Hematopoietic multipotent progenitor cell (in vitro differentiated cells): ENCODE results near the gene FRMD5. TPM values are rescaled to one million over a fixed set of nuclear protein-coding genes. Genes with fewer than 3 reads are reported as not detected.
"Not testable (repeated sequence)": the region's sequence is repeated elsewhere in the genome, so short reads cannot be mapped to it uniquely, and the experiment has no call there.

Source experiments
- DNase-seq, 3 donors: peaks; one replicate each; pipeline ENCODE4 v3.0.0-alpha.2; 2011 to 2015; ENCODE audit warnings: low read depth in 2 of 3, low spot score in 2 of 3
- total RNA-seq: library from RNA; depleted of rRNA; stranded (reverse); fragments of >200 nt; gene quantifications from one replicate; pipeline ENCODE4 v1.2.3, GENCODE V29; 2012

FRMD5 gene
- total RNA-seq, 1 donor: not detected

GRCh38 chr15:43872416-43873020 is 322.6 kb downstream of the FRMD5 start:
- peak in 2 of 3 donors; percentile 54 to 77 for DNase-seq

GRCh38 chr15:43871835-43872234 is 323.2 kb downstream of the FRMD5 start:
- no peak for DNase-seq

DNA sequence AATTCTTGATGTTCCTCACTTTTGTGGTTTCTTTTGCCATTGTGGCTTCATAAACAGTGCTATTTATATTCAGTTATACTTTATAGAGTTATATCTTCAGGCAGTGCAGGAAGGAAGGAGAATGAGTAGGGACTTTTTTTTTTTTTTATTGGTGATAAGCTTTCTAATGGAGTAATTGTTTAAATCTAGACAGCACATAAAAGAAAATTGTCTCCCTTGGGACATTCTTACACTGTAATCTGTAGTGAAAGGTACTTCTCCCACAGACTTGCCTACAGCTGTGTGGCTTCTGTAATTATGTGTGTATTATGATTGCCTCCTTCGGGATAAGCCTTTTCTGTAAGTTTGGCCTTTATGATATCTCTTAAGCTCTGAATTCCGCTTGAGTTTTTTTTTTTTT is 326.7 kb downstream of the FRMD5 start:
- peak in 1 of 3 donors; percentile 11 for DNase-seq

DNA sequence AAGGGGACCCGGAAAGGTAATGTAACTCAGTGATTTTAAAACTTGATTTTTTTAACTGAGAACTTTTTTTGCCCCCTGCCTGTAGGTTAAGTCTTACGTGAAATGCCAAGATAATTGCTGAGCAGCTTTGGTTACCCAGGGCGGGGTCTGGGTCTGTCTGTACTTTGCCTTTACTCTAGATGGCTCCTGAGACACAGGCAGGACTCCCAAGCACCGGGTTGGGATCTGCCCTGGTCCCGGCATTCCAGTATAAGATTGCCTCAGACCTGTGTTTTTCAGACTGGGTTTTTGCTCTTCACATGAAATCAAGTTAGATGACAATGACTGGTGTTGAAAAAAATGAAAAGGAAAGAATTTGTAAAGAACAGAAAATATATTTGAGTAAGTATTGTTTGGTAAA is 328.0 kb downstream of the FRMD5 start:
- DNase-seq: no peak

- DNase-seq: not testable (repeated sequence)
Observed at GRCh38 chr15:43866636-43867035, 328.4 kb downstream of the FRMD5 start.

- DNase-seq: no peak
Observed at GRCh38 chr15:43859546-43859945, 335.5 kb downstream of the FRMD5 start.

DNA sequence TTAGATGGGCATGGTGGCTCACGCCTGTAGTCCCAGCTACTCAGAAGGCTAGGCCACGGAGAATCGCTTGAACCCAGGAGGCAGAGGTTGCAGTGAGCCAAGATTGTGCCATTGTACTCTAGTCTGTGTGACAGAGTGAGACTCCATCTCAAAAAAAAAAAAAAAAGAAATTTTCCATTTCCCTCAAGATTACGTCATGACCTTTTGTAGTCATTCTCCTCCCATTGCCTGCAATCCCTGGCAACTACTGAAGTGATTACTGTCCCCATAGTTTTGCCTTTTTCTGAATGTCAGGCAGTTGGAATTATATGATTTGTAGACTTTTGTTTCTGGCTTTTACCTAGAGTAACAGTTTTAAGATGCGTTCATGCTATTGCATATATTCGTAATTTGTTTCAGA is 340.3 kb downstream of the FRMD5 start:
- no peak for DNase-seq

DNA sequence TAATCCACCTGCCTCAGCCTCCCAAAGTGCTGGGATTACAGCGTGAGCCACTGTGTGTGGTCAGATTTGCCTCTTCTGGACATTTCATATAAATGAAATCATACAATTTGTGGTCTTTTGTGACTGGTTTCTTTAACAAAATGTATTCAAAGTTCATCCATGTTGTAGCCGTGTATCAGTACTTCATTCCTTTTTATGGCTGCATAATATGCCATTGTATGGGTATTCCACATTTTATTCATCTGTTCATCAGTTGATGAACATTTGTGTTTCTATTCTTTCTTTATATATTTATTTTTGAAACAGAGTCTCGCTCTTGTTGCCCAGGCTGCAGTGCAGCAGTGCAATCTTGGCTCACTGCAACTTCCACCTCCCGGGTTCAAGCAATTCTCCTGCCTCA is 342.5 kb downstream of the FRMD5 start:
- DNase-seq: no peak

GRCh38 chr15:43851251-43851650 is 343.8 kb downstream of the FRMD5 start:
- no peak for DNase-seq

GRCh38 chr15:43845421-43845820 is 349.6 kb downstream of the FRMD5 start:
- no peak for DNase-seq

DNA sequence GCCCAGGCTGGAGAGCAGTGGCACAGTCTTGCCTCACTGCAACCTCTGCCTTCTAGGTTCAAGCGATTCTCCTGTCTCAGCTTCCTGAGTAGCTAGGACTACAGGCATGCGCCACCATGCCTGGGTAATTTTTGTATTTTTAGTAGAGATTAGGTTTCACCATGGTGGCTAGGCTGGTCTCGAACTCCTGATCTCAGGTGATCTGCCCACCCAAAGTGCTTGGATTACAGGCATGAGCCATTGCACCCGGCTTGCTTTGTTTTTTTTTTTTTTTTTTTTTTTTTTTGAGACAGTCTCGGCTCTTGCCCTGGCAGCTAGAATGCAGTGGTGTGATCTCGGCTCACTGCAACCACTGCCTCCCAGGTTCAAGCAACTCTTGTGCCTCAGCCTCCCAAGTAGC is 362.6 kb downstream of the FRMD5 start:
- DNase-seq: not testable (repeated sequence)

- DNase-seq: not testable (repeated sequence)
Observed at GRCh38 chr15:43831519-43832052, 363.5 kb downstream of the FRMD5 start.

DNA sequence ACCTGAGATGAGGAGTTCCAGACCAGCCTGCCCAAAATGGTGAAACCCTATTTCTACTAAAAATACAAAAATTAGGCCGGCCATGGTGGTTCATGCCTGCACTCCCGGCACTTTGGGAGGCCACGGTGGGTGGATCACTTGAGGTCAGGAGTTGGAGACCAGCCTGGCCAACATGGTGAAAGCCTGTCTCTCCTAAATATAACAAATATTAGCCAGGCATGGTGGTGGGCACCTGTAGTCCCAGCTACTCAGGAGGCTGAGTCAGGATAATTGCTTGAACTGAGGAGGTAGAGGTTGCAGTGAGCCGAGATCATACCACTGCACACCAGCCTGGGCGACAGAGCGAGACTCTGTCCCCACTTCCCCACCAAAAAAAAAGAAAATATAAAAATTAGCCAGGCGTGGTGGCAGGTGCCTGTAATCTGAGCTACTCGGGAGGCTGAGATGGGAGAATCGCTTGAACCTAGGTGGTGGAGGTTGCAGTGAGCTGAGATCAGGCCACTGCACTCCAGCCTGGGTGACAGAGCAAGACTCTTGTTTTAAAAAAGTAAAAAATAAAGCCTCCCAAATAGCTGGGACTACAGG is 364.3 kb downstream of the FRMD5 start:
- DNase-seq: not testable (repeated sequence)

- DNase-seq: not testable (repeated sequence)
Observed at GRCh38 chr15:43829951-43830540, 365.0 kb downstream of the FRMD5 start.

GRCh38 chr15:43828061-43828657 is 366.9 kb downstream of the FRMD5 start:
- no peak for DNase-seq

DNA sequence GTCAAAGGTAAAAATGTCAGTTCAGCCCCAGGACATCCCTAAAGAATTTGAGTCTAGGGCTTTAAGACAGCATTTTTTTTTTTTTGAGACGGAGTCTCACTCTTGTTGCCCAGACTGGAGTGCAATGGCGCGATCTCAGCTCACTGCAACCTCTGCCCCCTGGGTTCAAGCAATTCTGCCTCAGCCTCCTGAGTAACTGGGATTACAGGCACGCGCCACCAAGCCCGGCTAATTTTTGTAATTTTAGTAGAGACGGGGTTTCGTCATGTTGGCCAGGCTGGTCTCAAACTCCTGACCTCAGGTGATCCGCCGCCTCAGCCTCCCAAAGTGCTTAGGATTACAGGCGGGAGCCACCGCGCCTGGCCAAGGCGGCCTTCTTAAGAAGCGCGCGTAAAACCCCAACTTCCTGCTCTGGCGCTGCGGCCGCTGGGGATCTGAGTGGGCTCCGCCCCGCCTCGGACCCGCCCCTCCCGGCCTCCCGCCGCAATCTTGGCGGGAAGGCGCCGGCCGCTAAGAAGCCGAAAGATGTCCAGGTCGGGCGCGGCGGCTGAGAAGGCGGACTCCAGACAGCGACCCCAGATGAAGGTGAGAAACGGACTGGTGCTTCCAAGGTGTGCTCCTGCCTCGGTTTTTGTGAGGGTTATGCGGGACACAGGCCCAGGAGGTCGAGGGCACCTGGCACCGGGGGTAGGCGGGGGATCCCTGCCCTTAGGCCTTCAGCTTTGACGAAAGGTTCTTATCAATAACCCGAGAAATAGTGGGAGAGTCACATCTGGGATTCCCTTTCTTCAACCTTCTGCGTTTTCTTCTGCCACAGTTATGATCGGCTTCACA is 368.3 kb downstream of the FRMD5 start, which contains the start of gene WDR76:
Gene WDR76 (plus strand): TSS at position 495 of the 834 bp plus-strand sequence. CDS start 31 bp downstream, at position 526.
- DNase-seq: peak; percentile 43 to 78 (median 76)

DNA sequence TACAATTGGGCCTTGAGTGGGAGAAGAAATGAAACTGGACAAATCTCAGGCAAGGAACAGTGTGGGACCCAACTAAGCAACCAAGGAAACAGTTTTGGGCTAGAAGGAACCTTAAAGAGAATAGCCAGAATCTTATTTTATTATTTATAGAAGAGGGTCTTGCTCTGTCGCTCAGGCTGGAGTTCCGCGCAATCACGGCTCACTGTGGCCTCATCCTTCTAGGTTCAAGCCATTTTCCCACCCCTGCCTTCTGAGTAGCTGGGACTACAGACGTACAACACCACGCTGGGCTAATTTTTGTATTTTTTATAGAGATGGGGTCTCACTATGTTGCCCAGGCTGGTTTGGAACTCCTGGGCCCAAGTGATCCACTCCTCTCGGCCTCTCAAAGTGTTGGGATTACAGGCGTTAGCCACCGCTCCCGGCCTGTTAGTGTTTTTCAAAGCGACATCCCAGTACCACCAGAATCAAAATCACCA is 369.0 kb downstream of the FRMD5 start:
- no peak for DNase-seq

- DNase-seq: not testable (repeated sequence)
Observed at GRCh38 chr15:43825305-43825704, 369.8 kb downstream of the FRMD5 start.

DNA sequence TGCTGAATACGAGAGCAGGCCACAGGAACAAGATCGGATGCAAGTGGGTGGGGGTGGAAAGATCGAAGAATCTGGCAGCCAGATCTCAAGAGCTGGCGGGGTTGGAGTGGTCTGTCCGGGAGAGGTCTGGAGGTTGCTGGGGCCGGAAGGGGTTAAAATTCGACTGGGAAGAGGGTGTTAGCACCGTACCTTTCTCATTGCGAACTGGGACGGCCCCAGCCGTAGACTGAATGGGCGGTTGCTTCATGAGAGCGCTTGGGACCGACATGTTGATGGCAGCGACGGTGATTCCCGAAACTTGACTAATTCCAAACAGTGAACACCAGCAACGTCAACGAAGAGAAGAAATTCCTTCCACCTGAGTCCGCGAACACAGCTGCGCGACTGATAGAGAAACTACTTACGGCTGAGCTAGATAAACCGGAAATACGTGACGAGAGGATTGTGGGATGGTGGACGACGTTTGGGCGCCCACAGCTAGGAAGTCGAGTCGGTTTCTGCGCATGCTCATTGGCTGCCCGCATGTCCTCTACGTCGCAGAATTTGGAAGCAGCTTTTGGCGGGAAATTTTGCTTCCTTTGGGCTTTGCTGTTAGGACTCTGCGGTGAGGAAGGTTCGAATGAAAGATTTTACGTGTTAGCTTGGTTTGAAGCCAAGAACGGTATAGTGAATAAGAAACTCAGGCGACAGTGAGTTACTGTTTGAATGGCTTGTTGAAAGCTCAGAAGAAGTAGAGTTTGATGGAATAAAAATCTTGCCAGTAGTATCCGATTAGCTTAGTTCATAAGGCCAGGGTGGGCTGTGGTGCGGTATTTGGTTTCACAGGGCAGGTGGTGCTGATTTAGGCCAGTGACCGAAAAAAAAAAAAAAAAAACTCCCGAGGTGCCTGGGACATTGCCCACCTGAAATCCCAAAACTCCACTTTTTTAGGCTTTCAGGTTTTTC is 370.5 kb downstream of the FRMD5 start, which contains the start of gene MFAP1:
Gene MFAP1 (minus strand): TSS at position 389 of the 945 bp plus-strand sequence. CDS start 121 bp downstream, at position 268.
- peak; percentile 86 to 96 (median 96) for DNase-seq
